SK-N-MC (cell line): ENCODE data around the gene SLC6A12.

Experiments used
- DNase-seq: peaks from one replicate; pipeline ENCODE4 v3.0.0-alpha.2; 2011; ENCODE audit warnings: low read depth, low spot score
- H3K27ac ChIP-seq: fragments of 200-600 bp; sonication (generic); 2 replicates; pipeline ENCODE4 v1.5.1; 2016; ENCODE audit warnings: mixed run types
- H3K36me3 ChIP-seq: fragments of 200-600 bp; sonication (generic); 2 replicates; pipeline ENCODE4 v1.6.1; 2017; ENCODE audit warnings: antibody characterized with exemption, low read length, mixed read lengths; ENCODE audit not compliant: insufficient read depth
- H3K4me3 ChIP-seq: fragments of 200-600 bp; sonication (generic); 2 replicates; pipeline ENCODE4 v1.5.1; 2016
- H3K9ac ChIP-seq: fragments of 200-600 bp; sonication (generic); 2 replicates; pipeline ENCODE4 v1.8.0; 2017; ENCODE audit warnings: mixed run types, mixed read lengths; ENCODE audit not compliant: insufficient read length
- H3K9me3 ChIP-seq: fragments of 200-600 bp; sonication (generic); 2 replicates; pipeline ENCODE4 v1.6.1; 2017; ENCODE audit warnings: low read depth, mild to moderate bottlenecking, antibody characterized with exemption, low read length, moderate library complexity, mixed read lengths
- EZH2 ChIP-seq: fragments of 200-600 bp; sonication (generic); IDR thresholded peaks from one replicate; pipeline ENCODE4 v1.6.1; 2017; ENCODE audit warnings: antibody characterized with exemption
- FOXP2 ChIP-seq: optimal IDR thresholded peaks from 2 replicates; pipeline ENCODE3; 2011; ENCODE audit warnings: mild to moderate bottlenecking, moderate library complexity; ENCODE audit not compliant: insufficient read depth; ENCODE audit errors: extremely low read length, control extremely low read depth
- POLR2AphosphoS5 ChIP-seq: IDR thresholded peaks from 2 replicates; pipeline ENCODE4 v1.6.1; 2012; ENCODE audit warnings: mild to moderate bottlenecking, low read depth, low read length, borderline replicate concordance

Gene SLC6A12

DNA sequence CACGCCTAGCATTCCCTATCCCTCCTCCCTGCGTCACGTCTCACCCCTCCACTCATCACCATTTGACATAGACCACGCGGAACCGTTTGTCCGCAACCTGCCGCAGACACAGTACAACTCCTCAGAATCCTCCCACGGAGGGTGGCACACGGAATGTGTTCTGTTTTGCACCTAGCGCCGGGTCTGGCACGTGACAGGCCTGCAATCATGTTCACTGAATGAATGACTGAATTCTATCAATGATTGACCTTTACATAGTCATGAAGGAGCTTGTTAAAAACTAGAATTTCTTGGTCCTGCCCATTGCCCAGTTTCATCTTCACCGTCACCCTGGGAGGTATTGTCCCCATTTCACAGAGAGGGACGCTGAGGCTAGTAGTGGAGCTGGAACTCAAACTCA lies 4.7 kb downstream of the SLC6A12 start:
- no peaks in the 10 kb centered on the region for H3K9me3 ChIP-seq

GRCh38 chr12:208813-209212 lies 5.1 kb downstream of the SLC6A12 start:
- no peak overlapping the region for H3K9ac ChIP-seq
- H3K9me3 ChIP-seq = no peaks in the 10 kb centered on the region
- TF ChIP-seq POLR2AphosphoS5 (no peak), EZH2 (no peak), FOXP2 (no peak)
- H3K27ac ChIP-seq = no peak overlapping the region
- no peaks in the 10 kb centered on the region for H3K36me3 ChIP-seq
- DNase-seq = no peak
- no peak overlapping the region for H3K4me3 ChIP-seq

More for the DNA sequence above, 4.7 kb downstream of the SLC6A12 start:
- no peak overlapping the region for H3K9ac ChIP-seq
- H3K4me3 ChIP-seq = no peak overlapping the region
- no peak for TF ChIP-seq POLR2AphosphoS5
- H3K27ac ChIP-seq = no peak overlapping the region
- no peak for DNase-seq
- no peaks in the 10 kb centered on the region for H3K36me3 ChIP-seq

DNA sequence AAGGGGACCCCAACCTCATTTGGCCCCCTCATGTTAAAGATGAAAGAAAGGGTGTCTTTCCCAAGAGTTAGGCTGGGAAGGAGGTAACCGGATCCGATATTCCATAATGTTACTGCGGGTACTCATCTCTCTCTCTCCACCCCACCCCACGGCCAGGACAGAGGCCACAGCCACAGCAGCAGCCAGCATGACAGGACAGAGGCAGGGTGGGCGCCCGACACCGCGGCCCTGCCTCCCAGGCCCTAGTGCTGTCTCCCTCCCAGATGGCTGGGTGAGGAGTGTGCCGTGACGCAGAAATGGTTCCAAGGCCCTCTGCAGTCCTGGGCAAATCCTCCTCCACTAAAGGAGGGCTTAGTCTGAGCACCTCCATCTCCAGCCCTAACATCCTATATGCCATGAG lies 6.2 kb downstream of the SLC6A12 start:
- no peaks in the 10 kb centered on the region for H3K36me3 ChIP-seq
- H3K9me3 ChIP-seq = no peaks in the 10 kb centered on the region
- no peak overlapping the region for H3K4me3 ChIP-seq
- no peak for TF ChIP-seq POLR2AphosphoS5
- no peak for TF ChIP-seq EZH2
- TF ChIP-seq FOXP2 = no peak
- H3K9ac ChIP-seq = no peak overlapping the region
- no peak for DNase-seq
- no peak overlapping the region for H3K27ac ChIP-seq

- Histone ChIP-seq H3K9ac (no peak overlapping the region), H3K27ac (no peak overlapping the region), H3K4me3 (no peak overlapping the region), H3K36me3 (no peaks in the 10 kb centered on the region), H3K9me3 (no peaks in the 10 kb centered on the region)
- no peak for DNase-seq
- TF ChIP-seq POLR2AphosphoS5 (no peak), FOXP2 (no peak), EZH2 (no peak)
Measured at GRCh38 chr12:206746-207440, 7.1 kb downstream of the SLC6A12 start.

DNA sequence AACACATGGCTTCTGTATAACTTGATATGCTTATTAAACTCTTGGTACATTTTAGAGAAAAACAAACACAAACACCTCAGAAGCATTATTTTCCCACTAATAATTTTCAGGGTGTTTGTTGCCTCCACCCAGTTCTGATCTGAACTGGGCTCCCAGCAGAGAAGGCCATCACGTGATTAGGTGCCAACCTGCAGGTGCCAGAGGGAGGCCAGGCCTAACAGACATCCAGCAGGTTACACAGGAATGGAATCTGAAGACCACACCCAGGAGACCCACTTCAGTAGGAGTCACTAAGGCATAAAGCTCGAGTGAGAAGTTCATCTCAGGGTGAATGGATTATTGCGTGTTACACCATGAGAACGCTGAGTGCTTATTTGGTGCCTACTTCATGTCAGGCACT lies 8.9 kb downstream of the SLC6A12 start:
- TF ChIP-seq POLR2AphosphoS5 = no peak
- no peak for TF ChIP-seq EZH2
- no peak for TF ChIP-seq FOXP2
- no peak overlapping the region for H3K9ac ChIP-seq
- no peaks in the 10 kb centered on the region for H3K9me3 ChIP-seq
- H3K4me3 ChIP-seq = no peak overlapping the region
- no peak overlapping the region for H3K27ac ChIP-seq
- no peak for DNase-seq
- no peaks in the 10 kb centered on the region for H3K36me3 ChIP-seq

DNA sequence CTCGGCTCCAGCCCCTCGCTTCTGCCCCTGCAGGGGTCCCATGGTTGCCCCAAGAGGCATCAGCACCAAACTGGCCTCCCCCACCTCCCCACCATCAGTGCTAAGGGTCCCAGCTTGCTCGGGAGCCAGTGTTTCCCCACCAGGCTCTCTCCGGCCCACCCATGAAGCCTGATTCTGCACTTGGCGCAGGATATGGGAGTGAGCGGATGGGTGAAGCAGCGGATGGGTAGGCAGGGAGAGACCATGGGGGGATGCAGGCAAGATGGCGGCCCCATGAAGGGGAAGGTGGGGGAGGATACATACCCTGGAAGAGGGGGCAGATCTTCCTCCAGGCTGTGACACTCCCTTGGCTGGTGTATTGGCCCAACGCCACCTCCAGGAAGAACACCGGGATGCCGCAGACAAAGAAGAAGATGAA lies 9.7 kb downstream of the SLC6A12 start:
- no peak for TF ChIP-seq POLR2AphosphoS5
- TF ChIP-seq EZH2 = no peak
- TF ChIP-seq FOXP2 = no peak
- Histone ChIP-seq H3K27ac (no peak overlapping the region), H3K9ac (no peak overlapping the region), H3K36me3 (no peaks in the 10 kb centered on the region), H3K4me3 (no peak overlapping the region), H3K9me3 (no peaks in the 10 kb centered on the region)
- DNase-seq = no peak

DNA sequence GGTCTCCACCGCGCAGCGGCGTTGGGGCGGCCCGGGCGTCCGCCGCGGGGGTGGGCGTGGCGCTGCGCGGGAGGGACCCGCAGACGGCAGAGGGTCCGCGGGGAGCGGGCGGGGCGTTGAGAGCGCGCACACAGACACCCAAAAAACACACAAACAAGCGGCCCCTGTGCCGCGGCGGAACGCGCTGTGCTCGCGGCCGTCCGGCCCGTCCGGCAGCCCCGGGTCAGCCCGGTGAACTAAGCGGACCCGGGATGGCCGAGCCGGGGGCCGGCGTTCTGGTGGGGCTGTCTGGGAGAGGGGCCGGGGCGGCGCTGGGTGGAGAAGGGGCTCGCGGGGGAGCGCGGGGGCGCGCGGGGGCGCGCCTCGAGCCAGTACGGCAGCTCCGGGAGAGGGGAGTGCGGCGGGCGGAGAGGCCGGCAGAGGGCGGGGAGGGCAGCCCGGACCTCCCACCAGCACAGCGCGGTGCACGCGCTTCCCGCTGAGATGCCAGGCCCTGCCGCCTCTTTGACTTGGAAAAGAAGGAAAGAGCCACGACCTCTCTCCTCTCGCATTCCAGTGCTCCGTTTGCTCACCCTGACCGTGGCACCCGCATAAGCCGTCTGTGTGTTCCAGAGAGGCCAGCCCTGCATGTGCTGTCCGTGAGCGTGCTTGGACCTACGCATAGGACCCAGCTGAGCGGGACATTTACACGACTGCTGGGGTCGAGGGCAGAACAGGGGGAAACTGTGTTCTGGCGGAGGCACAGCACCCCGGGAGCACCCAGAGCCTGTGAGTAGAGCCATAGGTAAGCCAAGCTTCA lies 10.3 kb downstream of the SLC6A12 start:
- H3K9me3 ChIP-seq = no peaks in the 10 kb centered on the region
- H3K27ac ChIP-seq = no peak overlapping the region
- no peaks in the 10 kb centered on the region for H3K36me3 ChIP-seq
- peak overlapping the region; percentile 30; the same call in 1 of the 2 replicates for H3K4me3 ChIP-seq
- TF ChIP-seq POLR2AphosphoS5 (no peak), FOXP2 (no peak), EZH2 (no peak)
- no peak for DNase-seq
- no peak overlapping the region for H3K9ac ChIP-seq

DNA sequence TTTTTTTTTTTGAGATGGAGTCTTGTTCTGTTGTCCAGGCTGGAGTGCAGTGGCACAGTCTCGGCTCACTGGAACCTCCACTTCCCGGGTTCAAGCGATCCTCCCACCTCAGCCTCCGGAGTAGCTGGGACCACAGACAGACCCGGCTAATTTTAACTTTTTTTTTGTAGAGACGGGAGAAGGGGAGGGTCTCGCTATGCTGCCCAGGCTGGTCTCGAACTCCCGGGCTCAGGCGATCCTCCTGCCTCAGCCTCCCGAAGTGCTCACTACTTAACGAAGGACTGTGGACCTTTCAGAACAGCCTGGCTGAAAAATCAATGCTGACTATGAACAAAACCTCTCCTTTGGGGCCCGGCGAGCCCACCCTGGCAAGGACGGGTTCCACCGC lies 10.9 kb downstream of the SLC6A12 start:
- Histone ChIP-seq H3K36me3 (no peaks in the 10 kb centered on the region), H3K9ac (no peak overlapping the region), H3K9me3 (no peaks in the 10 kb centered on the region), H3K4me3 (peak overlapping the region; percentile 30; the same call in 1 of the 2 replicates), H3K27ac (no peak overlapping the region)
- DNase-seq = no peak
- no peak for TF ChIP-seq FOXP2

- DNase-seq = no peak
- Histone ChIP-seq H3K9ac (no peak overlapping the region), H3K4me3 (no peak overlapping the region), H3K36me3 (no peaks in the 10 kb centered on the region), H3K27ac (no peak overlapping the region), H3K9me3 (no peaks in the 10 kb centered on the region)
- TF ChIP-seq FOXP2 (no peak), EZH2 (no peak), POLR2AphosphoS5 (no peak)
Measured at GRCh38 chr12:202081-202731, 11.8 kb downstream of the SLC6A12 start.
